NCI-H526 treated with DMSO at 0.1 percent for 48 hours (cell line): ENCODE data around the gene MYO15B.
A peak's percentile ranks its signal among the peaks of the same experiment; 100 is the strongest.

Experiments
- DNase-seq: peaks from one replicate; lab custom pipeline; 2025; lab: John Stamatoyannopoulos, UW

Gene MYO15B

GRCh38 chr17:75587675-75588595, at the start of gene MYO15B:
TSS of gene MYO15B (plus strand) at chr17:75587800. CDS start at chr17:75588058, 258 bp downstream.
- no peak for DNase-seq

GRCh38 chr17:75539967-75540729, 47.5 kb upstream of the MYO15B start:
- no peak for DNase-seq

- DNase-seq: no peak
These were observed 46.6 kb upstream of the MYO15B start for GRCh38 chr17:75540923-75541503.

DNA sequence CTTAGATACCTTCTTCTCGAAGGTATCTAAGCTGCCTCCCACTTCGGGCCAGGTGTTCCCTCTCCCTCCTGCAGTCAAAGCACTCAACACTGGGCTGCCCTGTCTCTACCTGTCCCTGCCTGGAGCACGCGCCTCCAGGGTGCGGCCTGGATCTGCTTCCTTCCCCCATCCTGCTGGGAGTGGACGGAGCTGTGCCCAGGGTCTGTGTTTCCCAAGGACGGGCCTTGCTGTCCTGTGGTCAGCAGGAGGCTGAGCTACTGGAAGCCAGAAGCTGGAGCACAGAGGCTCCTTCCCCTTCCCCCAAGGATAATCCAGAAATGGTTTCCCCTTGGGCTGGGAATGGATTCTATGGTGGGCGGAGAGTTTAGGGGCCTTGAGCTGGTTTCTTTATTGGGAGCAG, 45.4 kb upstream of the MYO15B start:
- no peak for DNase-seq

GRCh38 chr17:75542728-75543336, 44.8 kb upstream of the MYO15B start:
- DNase-seq: no peak

GRCh38 chr17:75544250-75544649, 43.4 kb upstream of the MYO15B start:
- no peak for DNase-seq

DNA sequence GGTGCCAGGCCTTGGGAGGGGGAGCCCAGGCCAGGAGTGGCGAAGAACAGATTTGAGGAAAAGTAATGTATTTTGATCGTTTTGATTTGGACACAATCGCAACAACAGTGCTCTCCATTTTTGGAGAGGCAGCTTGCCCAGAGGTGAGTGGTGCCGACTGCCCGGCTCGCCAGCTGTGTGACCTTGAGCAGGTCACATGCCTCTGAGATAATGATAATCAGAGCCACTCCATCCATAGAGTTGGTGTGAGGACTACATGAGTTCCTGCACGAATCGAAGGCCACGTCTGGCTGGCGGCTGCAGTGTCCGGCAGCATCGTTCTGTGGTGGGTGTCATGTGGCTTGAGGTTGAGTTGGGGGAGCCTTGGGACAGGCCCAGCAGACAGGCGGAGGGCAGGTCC, 41.4 kb upstream of the MYO15B start:
- DNase-seq: no peak

DNA sequence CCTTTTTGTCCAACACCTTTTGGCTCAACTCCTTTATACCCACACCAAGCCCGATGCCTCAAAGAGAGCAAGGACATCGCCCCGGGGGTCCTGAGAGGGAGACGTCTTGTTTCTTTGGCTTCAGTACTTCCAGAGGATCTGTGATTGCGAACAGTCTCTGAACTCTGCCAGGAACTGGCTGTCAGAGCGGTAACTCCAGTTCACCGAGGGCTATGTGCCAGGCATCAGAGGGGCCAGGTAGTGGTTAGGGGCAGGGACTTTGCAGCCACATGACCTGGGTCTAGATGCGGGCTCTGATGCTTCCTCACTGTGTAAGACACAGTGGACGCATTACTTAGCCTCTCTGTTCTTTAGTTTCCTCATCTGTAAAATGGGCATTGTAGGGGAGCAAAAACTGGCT, 40.5 kb upstream of the MYO15B start:
- no peak for DNase-seq

GRCh38 chr17:75548813-75549212, 38.8 kb upstream of the MYO15B start:
- no peak for DNase-seq

GRCh38 chr17:75549246-75550138, 38.1 kb upstream of the MYO15B start:
- peak; percentile 93 for DNase-seq

DNA sequence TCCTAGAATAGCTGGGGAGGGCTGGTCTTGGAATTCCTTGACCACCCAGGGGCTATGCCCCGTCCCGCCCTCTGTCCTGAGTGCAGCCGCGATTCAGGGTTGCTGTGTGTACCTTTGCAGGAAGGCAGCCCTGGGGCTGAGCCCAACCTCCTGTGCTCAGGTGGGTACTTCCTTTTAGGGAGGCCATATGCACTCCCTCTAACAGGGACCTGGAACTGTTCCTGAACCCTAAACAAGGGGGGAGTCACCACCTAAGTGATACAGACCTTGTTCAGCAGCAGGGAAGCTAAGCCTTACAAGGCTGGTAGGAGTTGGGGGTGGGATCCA, 37.5 kb upstream of the MYO15B start:
- no peak for DNase-seq

- DNase-seq: no peak
These were observed 36.3 kb upstream of the MYO15B start for GRCh38 chr17:75551266-75551665.

DNA sequence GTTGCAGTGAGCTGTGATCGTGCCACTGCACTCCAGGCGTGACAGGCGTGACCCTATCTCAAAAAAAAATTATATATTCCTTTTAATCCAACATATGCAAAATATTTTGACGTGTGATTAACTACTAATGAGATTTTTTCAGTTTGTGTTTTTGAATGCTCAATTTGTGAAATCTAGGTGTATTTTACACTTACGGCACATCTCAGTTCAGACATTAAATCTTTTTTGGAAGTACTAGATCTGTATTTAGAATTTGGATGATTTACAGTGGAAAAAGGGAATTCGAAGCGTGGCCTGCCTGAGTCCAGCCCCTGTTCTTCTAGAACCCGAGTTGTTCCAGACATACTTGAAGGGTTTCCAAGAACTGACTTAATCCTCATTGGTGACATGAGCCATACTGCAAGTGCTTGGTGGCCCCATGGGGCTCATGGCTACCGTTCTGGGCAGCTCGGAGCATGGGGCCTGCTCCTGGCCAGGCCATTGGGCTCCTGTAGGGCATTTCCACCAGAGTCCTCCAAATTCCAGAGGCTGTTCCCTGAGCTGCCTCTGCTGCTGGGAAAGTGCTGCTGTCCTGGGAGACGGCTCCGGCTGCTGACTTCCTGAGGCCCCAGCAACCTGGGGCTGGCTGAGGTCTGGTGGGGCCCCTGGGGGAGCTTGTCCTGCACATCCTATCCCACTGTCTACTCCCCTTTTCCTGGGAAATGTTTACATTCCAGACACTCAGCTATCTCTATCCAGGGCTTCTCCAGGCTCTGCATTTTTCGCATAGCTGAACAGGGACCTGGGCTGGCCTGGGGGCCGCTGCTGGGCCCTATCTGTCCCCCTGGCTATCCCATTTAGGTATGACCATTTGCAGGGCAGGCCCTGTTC, 34.9 kb upstream of the MYO15B start:
- DNase-seq: no peak

GRCh38 chr17:75553295-75554110, 34.1 kb upstream of the MYO15B start:
- DNase-seq: no peak

DNA sequence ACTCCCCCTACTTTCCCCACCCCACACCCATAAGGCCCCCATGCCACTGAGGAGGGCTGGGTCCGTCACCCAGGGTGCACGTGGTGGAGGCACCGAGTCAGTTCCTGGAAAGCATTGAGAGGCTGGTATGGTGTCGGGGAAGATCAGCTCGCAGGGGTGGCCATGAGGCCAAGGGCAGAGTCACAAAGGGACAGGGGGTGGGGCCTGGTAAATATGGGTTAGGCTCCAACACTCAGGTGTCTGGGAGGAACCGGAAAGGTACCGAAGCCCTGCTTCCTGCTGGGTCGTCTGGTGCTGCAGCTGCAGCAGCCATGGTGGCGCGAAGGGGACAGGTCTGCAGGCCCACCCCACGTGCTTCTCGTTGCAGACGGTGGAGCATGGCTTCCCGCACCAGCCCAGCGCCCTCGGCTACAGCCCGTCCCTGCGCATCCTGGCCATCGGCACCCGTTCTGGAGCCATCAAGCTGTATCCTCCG, 31.9 kb upstream of the MYO15B start:
- no peak for DNase-seq

GRCh38 chr17:75557075-75557851, 30.3 kb upstream of the MYO15B start:
- peak; percentile 65 for DNase-seq

DNA sequence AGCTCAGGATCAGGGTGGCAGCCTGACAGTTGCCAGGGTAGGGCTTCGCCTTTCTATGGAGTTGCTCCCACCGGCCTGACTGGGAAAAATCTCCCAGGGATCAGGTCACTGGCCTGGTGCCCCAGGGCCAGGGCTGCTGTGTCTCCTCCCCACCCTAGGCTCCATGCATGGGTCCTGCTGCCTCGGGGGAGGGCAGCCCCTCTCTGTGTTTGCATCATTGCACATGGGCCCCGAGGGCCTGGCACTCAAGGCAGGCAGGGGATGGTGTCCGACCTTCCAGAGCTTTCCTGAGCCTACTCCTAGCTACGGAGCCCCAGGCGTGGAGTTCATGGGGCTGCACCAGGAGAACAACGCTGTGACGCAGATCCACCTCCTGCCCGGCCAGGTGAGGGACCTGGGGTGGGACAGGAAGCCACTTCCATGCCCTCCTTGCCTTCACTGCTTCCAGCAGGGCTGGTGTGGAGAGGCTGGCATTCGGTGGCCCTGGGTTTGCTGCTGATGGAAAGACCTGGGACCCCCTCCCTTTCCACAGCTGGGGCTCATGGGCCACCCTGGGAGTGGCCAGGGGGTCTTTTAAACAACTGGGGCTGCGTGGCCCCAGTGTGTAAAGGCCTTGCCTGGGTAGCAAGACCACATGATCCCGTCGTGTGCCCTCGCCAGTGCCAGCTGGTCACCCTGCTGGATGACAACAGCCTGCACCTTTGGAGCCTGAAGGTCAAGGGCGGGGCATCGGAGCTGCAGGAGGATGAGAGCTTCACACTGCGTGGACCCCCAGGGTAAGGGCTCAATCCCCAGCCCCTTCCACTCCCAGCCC, 29.5 kb upstream of the MYO15B start:
- no peak for DNase-seq
